GM18511 (cell line): ENCODE measurements around the gene ELOVL3.
A peak's percentile ranks its signal among the peaks of the same experiment; 100 is the strongest.
"Not testable (repeated sequence)": the region's sequence is repeated elsewhere in the genome, so short reads cannot be mapped to it uniquely, and the experiment has no call there.

ENCODE experiments used
- ATAC-seq: cut with Tn5 transposase; IDR thresholded peaks from one replicate; pipeline ENCODE4 v1.9.1; 2021; ENCODE audit warnings: mild to moderate bottlenecking, moderate library complexity; ENCODE audit not compliant: unreplicated experiment

The ELOVL3 gene, protein sequence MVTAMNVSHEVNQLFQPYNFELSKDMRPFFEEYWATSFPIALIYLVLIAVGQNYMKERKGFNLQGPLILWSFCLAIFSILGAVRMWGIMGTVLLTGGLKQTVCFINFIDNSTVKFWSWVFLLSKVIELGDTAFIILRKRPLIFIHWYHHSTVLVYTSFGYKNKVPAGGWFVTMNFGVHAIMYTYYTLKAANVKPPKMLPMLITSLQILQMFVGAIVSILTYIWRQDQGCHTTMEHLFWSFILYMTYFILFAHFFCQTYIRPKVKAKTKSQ

DNA sequence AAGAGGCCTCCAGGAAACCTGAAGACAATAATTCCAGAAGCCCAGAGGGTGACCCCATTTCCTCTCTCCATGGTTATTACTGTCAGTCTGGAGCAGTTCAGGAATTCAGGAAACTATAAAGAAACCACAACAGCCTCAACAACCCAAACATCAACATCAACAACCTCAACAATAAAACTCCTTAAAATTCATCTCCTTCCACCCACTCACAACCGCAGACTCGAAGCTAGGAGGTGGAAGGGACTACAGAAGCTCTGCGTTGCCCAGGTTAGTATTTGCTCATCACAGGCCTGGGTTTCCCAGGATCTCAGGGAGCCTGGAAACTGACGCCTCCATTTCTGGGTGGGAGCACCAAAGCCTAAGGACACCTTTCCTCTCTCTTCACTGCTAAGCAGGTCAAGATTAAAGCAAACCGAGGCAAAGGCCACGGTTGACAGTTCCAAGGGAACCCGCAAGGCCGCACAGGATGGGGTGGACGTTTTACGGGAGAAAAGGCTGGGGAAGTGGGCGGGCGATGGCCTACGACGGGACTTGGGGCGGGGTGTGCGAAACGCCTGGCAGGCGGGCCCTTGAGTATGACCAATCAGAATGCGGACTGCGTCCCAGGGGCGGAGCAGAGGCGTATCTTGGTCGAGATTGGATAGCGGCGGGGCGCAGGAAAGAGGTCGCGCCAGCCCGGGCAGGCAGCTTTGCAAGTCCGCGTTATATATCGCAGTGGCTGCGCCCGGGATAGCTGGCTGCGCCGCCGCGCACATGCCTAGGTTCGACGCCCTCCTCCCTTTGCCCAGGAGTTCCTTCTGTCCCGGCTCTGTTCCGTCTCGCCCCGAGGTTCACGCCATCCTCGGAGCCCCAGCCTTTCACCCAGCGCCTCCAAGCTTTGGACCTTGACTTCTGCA lies at the start of gene ELOVL3:
Gene ELOVL3, plus strand, starts transcription at position 654 of the 896 bp plus-strand sequence. CDS start 250 bp downstream, outside the sequence.
- ATAC-seq: peak; percentile 91

DNA sequence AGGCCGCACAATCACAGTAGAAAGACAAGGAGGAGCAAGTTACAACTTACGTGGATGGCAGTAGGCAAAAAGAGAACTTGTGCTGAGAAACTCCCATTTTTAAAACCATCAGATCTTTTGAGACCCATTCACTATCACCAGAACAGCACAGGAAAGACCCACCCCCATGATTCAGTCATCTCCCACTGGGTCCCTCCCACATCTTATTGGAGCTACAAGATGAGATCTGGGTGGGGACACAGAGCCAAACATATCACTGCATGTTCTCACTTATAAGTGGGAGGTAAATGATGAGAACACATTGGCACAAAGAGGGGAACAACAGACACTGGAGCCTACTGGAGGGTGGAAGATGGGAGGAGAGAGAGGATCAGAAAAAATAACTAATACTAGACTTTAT lies 41.5 kb upstream of the ELOVL3 start:
- ATAC-seq: no peak

DNA sequence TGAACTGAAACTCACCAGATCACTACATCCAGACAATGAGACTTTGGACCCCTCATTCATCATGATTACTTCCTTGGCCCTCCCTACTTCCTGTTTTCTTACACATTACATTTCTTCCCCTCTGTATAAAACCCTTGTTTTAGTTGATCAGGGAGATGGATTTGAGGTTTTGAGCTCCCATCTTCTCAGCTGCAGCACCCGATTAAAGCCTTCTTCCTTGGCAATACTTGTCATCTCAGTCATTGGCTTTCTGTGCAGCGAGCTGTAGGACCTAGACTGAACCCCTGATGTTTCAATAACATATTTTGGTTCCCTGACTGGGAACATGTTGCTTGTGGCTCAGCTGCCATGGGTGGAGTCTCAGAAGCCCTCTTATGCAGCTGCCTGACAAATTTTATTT lies 40.8 kb upstream of the ELOVL3 start:
- no peak for ATAC-seq

GRCh38 chr10:102185811-102186527 lies 40.1 kb upstream of the ELOVL3 start:
- ATAC-seq: no peak

GRCh38 chr10:102188298-102188940 lies 37.7 kb upstream of the ELOVL3 start:
- no peak for ATAC-seq

DNA sequence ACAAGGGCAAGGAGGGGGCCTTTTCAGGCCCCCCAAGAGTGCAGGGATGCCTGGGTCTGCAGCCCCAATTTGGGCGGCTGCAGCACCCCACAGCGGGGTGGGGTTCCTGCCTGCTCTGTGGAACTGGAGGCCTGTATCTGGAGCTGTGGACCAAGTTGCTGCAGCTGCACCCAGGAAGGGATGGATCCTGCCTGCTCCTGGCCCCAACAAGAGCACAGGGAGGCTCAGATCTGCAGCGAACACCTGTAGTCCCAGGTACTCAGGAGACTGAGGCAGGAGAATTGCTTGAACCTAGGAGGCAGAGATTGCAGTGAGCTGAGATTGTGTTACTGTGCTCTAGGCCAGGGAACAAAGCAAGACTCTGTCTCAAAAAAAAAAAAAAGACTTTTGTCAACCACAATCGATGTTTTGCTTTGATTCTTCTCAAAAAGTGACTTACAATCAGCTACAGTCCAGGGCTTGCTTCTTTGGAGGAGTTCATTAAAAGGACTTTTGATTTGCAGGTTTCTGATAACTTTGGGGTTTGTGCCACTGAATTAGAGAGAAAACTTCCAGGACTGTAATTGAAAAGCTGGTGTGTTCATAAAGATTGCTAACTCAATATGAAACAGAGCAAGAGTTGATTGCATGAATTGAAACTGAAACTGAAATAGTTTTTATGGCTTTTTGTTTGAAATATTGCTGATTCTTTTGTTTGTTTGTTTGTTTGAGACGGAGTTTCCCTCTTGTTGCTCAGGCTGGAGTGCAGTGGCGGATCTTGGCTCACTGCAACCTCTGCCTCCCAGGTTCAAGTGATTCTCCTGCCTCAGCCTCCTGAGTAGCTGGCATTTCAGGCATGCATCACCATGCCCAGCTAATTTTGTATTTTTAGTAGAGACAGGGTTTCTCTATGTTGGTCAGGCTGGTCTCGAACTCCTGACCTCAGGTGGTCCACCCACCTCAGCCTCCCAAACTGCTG lies 36.9 kb upstream of the ELOVL3 start:
- peak; percentile 44 for ATAC-seq

DNA sequence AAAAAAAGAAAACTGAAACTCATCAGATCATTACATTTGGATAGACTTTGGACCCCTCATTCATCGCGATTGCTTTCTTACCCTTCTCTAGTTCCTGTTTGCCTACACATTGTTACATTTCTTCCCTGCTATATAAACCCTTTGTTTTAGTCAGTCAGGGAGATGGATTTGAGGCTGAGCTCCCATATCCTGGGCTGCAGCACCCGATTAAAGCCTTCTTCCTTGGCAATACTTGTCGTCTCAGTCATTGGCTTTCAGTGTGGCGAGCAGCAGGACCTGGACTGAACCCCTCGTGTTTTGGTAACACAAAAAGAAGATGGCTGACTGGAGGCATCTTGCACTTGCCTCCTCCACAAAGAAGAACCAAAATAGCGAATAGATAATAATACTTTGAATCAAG lies 34.1 kb upstream of the ELOVL3 start:
- no peak for ATAC-seq

DNA sequence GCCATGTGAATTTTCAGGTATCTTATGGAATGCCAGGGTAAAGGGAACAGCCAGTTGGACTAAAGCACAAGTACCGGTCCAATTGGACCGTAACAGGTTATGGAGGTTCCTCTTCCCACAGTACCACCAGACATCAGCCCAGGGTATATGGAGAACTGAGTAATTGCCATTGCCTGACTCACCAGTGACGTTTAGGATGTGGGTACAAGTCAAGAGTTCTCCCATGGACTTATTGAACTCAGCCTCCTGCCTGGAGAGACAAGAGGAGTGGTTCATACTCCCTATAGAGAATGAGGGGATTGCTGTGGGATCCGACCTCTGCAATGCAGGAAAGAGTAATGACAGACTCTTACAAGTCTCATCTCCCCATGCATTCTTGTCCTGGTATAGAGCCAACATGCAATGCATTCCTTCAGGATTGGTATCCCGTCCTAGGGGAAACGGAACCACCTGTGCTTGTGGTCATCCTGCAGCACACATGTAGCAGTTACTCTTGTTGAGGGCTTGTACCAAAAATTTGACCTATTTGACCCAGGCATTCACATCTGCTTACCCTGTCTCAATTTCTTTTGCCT lies 30.7 kb upstream of the ELOVL3 start:
- ATAC-seq: no peak

DNA sequence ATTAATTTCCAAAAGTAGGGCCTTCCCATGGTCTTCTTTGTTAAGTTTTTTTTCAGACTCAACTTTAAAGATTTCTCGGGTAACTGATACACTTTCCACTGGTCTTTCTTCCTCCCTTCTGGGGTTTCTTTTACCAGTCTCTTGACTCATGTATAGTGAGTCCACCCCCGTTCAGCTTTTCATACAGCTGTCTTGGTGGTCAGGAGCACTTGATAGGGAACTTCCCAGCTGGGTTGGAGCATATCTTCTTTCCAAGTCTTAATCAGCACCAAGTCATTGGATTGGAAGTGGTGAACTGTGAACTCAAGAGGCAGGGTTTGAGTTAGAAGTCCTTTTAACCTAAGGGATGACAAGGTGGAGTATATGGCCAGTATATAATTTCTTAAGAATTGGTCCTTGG lies 29.2 kb upstream of the ELOVL3 start:
- no peak for ATAC-seq

DNA sequence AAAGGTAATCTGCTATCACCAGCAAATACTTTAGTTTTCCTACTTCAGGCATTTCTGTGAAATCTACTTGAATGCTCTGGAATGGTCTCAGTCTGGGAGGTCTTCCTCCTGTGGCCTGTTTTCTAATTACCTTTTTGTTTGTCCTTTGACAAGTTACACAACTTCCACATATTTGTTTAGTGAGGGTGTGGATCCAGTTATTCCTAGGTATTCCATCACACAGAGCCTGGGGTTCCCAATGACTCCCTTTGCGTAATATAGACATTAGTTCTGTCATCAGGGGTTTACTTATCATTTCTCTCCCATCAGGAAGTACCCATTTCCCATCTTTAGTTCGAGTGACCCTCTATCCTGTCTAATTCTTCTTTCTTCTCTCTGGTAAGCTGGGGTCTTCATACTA lies 28.1 kb upstream of the ELOVL3 start:
- no peak for ATAC-seq

- ATAC-seq: no peak
Observed at GRCh38 chr10:102200751-102201640, 25.1 kb upstream of the ELOVL3 start.

- no peak for ATAC-seq
Observed at GRCh38 chr10:102202386-102202785, 23.7 kb upstream of the ELOVL3 start.

GRCh38 chr10:102208311-102209035 lies 17.6 kb upstream of the ELOVL3 start:
- no peak for ATAC-seq

DNA sequence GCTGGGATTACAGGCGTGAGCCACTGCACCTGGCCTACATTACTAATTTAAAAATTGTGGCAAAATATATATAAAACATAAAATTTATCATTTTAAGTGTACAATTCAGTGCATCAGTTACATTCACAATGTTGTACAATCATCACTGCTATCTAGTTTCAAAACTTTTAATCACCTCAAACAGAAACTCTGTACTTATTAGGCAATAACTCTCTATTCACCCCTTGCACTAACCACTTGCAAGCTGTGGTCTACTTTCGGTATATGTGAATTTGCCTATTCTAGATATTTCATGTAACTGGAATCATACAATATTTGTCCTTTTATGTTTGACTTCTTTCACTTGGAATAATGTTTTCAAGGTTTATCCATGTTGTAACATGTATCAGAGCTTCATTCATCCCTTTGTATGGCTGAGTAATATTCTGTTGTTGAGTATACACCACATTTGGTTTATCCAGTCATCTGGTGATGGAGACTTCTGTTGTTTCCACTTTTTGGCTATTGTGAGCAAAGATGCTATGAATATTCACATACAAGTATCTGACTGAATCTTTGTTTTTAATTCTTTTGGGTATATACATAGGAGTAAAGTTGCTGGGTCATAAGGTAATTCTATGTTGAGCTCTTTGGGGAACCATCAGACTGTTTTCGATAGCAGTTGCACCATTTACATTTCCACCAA lies 14.3 kb upstream of the ELOVL3 start:
- ATAC-seq: no peak

DNA sequence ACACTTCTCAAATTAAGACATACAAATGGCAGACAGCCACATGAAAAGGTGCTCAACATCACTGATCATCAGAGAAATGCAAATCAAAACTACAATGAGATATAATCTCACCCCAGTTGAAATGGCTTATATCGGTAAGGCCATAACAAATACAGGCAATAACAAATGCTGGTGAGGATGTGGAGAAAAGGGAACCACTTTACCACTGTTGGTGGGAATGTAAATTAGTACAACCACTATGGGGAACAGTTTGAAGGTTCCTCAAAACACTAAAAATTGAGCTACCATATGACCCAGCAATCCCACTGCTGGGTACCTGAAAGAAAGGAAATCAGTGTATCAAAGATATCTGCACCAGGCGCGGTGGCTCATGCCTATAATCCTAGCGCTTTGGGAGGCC lies 12.5 kb upstream of the ELOVL3 start:
- not testable (repeated sequence) for ATAC-seq

GRCh38 chr10:102219370-102219769 lies 6.7 kb upstream of the ELOVL3 start:
- no peak for ATAC-seq

DNA sequence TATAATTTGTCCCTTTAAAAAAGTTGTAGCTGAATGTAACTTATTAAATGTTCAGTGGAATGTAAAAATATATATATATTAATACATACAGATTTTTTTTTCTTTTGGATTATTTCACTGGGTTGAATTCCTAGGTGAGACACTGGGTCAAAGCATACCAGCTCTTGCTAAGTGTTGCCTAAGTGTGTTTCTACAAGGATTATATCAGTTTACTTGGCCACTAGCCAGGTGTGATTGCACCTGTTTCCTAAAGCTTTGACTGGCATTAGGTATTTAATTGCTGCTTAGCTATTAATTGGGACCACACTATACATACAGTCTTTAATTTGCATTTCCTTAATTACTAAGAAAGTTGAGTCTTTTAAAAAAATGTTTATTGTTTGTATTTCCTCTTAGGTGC lies 5.5 kb upstream of the ELOVL3 start:
- no peak for ATAC-seq
